ENCODE measurements around the gene ERC2. TPM values are rescaled to one million over a fixed set of nuclear protein-coding genes. Genes with fewer than 3 reads are reported as not detected.

ERC2 gene
- total and polyA plus RNA-seq, 12 donors: 0.22 to 4.2 (median 1.7) TPM

DNA sequence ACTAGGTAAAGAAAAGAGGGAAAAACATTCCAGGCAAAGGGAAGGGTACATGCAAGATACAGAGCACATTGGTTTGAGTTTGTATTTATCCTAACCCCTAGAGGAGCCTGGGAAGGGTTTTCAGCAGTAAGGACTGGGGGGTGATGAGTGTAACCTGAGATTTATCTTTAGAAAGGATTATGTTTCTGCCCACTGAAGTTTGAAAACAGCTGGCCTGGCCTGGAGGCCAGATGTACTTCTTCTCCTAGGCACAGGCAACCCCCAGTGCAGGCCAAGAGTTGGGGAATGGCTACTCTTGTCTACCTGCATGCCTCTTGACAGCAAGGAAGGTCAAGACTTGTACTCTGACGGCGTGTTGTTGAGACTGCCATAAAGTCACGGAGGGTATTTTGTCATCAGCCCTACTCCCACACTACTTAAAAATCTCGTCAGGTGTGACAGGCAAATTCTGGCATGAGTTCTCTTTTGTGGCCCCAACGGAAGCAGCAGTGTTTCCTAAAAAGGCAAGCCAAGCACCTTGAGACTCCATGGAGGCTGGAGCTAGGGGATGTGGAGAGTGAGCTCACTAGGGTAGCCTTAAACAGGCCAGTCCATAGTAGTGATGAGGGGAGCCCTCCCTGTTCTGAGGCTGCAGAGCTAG, 739.7 kb downstream of the ERC2 start:
- no peak overlapping the region for H3K27ac ChIP-seq
- no peaks in the 10 kb centered on the region for H3K9me3 ChIP-seq
- intact Hi-C loops (cut with DNase I): loop anchor here in 6 of 10 donors (5.0 to 10.0 kb wide), 5 partner anchors 224 to 874 kb away; partner anchors contain the start of gene WNT5A (in 3 of the 6)
- DNase-seq (no peak), ATAC-seq (no peak)
- H3K4me3 ChIP-seq: no peak overlapping the region
- H3K36me3 ChIP-seq: no peaks in the 10 kb centered on the region
- H3K4me1 ChIP-seq: no peaks in the 10 kb centered on the region
- 86 to 92% methylated on average over 5 of the region's 5 CpGs for WGBS, 2 donors
- H3K27me3 ChIP-seq: peaks cover 0 to 19% (median 6%) of the 10 kb centered on the region in 7 donors
- TF ChIP-seq, protein P1, sequence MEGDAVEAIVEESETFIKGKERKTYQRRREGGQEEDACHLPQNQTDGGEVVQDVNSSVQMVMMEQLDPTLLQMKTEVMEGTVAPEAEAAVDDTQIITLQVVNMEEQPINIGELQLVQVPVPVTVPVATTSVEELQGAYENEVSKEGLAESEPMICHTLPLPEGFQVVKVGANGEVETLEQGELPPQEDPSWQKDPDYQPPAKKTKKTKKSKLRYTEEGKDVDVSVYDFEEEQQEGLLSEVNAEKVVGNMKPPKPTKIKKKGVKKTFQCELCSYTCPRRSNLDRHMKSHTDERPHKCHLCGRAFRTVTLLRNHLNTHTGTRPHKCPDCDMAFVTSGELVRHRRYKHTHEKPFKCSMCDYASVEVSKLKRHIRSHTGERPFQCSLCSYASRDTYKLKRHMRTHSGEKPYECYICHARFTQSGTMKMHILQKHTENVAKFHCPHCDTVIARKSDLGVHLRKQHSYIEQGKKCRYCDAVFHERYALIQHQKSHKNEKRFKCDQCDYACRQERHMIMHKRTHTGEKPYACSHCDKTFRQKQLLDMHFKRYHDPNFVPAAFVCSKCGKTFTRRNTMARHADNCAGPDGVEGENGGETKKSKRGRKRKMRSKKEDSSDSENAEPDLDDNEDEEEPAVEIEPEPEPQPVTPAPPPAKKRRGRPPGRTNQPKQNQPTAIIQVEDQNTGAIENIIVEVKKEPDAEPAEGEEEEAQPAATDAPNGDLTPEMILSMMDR (IDR thresholded peaks at IDR 0.05): no peak

DNA sequence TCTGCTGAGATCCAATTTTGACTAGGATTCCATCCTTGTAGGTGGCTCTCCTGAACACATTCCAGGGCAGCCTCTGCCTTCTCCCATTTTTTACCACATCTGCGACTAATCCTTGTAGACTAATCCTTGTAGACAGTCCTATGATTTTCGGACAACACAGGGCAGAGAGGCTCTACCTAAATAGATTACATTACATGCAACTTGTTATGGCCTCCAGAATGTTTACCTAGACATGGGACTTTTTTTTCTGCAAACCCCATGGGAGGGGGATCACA, 741.8 kb downstream of the ERC2 start:
- peaks cover 0 to 35% (median 11%) of the 10 kb centered on the region in 7 donors for H3K27me3 ChIP-seq
- WGBS, 2 donors: 89 to 94% methylated on average over 2 of the region's 2 CpGs
- no peak for DNase-seq
- H3K36me3 ChIP-seq: no peaks in the 10 kb centered on the region
- H3K4me3 ChIP-seq: no peak overlapping the region
- ATAC-seq: no peak
- TF ChIP-seq, protein P1 (IDR thresholded peaks at IDR 0.05): no peak
- no peak overlapping the region for H3K27ac ChIP-seq
- H3K4me1 ChIP-seq: no peaks in the 10 kb centered on the region
- H3K9me3 ChIP-seq: no peaks in the 10 kb centered on the region
- intact Hi-C loops (cut with DNase I): loop anchor here in 6 of 10 donors (5.0 to 10.0 kb wide), 5 partner anchors 222 to 872 kb away; partner anchors contain the start of gene WNT5A (in 3 of the 6)

DNA sequence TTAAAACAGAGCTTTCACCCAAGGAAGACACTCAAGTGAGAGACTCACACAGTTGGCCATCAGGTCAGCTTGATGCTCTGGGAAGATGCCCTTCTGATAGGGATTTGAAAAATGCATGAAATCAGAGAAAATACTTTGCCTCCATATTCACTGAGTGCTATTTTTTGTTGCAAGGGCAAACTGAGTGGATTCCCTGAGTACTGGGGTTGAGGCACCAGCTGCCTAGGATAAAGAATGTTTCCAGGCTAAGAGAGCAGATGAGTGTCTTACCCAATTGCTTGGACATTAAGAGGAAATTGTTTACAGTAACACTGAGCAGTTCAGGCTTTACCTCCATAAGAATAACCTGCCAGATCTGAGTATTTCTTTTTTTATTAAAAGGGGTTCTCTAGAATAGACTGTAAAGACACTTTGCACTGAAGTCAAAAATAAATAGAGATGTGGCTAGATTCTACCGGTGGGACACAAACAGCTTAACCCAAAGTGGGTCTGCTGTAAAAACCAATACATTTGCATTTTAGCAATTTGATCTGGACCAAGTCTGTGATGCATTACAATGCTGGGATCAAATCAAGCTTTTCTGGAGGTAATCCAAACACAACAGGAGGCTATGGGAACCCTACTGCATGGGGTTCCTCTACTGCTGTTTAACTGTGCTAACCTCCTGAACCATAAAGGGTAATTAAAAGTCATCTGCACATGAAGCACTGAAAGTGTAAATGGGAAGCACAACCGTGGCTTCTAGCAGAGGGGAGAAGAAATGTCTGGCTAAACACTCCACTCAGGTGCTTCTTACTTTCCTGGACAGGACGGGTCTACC, 742.4 kb downstream of the ERC2 start:
- no peak for ATAC-seq
- TF ChIP-seq, protein P1 (IDR thresholded peaks at IDR 0.05): no peak
- WGBS, 2 donors: 48 to 55% methylated on average over 3 of the region's 3 CpGs
- Histone ChIP-seq H3K27me3 (peaks cover 0 to 40% (median 11%) of the 10 kb centered on the region in 7 donors), H3K4me3 (no peak overlapping the region), H3K9me3 (no peaks in the 10 kb centered on the region), H3K36me3 (no peaks in the 10 kb centered on the region), H3K27ac (no peak overlapping the region), H3K4me1 (no peaks in the 10 kb centered on the region)
- intact Hi-C loops (cut with DNase I): loop anchor here in 6 of 10 donors (5.0 to 10.0 kb wide), 5 partner anchors 221 to 871 kb away; partner anchors contain the start of gene WNT5A (in 3 of the 6)
- no peak for DNase-seq

DNA sequence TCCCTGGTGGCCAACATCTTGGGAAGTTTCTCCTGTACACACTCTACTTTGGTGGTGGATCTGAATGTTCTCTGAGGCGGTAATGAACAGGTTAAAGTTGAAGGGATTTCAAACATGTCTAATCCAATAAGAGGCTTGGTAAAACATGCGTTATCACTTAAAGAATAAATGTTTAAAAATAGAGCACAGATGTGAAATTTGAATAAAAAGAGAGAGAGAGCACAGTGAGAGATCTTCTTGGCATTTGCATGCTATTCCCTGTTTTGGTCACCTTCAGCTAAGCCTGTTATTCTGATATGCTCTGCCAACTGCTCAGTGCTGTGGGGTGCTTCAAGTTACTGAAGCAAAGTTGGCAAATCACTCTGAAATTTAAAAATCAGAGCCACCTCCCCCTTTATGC, 743.4 kb downstream of the ERC2 start:
- Histone ChIP-seq H3K4me1 (no peaks in the 10 kb centered on the region), H3K36me3 (no peaks in the 10 kb centered on the region), H3K4me3 (no peak overlapping the region), H3K27ac (no peak overlapping the region), H3K27me3 (peaks cover 0 to 41% (median 11%) of the 10 kb centered on the region in 7 donors), H3K9me3 (no peaks in the 10 kb centered on the region)
- intact Hi-C loops (cut with DNase I): loop anchor here in 8 of 10 donors (5.0 to 10.0 kb wide), 5 partner anchors 220 to 870 kb away; partner anchors contain the start of gene WNT5A (in 6 of the 8)
- DNase-seq (no peak), ATAC-seq (no peak)
- WGBS, 2 donors: 59 to 60% methylated on average over 2 of the region's 2 CpGs
- TF ChIP-seq, protein P1 (IDR thresholded peaks at IDR 0.05): no peak

Data from heart right ventricle (tissue), 16 donors.